HG03354 (cell line): Measurements from ENCODE around the gene KRT2.

Source experiments
- ATAC-seq: cut with Tn5 transposase; IDR thresholded peaks from one replicate; pipeline ENCODE4 v1.9.1; 2021; ENCODE audit warnings: mild to moderate bottlenecking; ENCODE audit not compliant: unreplicated experiment, poor library complexity, severe bottlenecking

KRT2 gene

DNA sequence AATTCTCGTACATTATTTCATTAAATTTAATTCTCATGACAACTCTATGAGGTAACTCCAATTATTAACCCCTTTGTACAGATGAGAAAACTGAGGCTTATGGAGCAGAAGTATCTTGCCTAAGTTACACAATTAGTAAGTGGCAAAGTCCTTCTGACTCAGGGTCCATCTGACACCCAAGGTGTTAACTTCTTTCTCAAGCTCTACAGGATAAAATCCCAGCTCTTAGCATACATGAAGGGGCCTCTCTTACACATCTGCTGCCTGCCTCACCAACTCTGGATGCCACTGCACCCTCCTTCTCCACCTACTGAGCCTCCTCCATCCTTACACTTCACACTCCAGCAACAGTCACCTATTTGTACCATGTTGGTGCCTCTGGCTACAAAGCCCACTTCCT is 46.5 kb downstream of the KRT2 start:
- ATAC-seq = no peak

- no peak for ATAC-seq
These were observed 47.2 kb downstream of the KRT2 start for GRCh38 chr12:52604859-52605258.

DNA sequence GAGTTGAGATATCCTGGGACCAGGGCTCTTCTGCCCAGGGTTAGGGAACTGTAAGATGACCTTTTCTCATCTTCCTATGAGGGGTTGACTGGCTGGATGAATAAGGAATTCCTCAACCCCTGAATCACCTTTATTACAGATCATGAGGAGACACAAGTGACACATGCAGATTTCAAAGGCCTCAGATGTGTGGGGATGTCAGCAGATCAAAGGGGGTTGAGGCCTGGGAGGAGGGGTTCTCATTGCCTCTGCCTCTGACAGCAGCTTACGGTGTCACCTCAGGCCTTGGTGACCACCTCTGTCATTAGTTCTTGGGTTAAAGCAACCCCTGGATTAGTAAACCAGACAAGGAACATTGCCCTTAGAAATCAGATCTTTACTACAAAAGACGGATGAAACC is 48.7 kb downstream of the KRT2 start:
- no peak for ATAC-seq

DNA sequence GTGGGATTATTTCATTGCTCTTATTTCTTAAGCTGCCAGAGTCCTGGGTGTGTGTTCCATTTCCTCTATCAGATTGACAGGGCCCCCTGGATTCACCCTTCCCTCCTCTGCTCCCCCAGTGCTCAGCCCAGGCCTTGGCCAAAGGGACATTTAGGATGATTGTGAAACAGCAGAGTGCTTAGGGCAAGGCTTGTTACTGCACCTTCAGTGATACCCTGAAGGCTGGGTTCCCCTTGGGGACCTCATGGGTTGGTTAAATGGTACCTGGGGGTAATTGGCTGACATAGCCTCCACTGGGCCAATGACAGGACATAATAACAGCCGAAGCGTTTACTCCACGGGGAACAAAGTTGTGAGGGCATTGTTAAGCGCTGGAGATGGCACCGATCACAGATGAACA is 49.5 kb downstream of the KRT2 start:
- ATAC-seq = no peak

GRCh38 chr12:52601671-52602070 is 50.3 kb downstream of the KRT2 start:
- ATAC-seq = no peak

DNA sequence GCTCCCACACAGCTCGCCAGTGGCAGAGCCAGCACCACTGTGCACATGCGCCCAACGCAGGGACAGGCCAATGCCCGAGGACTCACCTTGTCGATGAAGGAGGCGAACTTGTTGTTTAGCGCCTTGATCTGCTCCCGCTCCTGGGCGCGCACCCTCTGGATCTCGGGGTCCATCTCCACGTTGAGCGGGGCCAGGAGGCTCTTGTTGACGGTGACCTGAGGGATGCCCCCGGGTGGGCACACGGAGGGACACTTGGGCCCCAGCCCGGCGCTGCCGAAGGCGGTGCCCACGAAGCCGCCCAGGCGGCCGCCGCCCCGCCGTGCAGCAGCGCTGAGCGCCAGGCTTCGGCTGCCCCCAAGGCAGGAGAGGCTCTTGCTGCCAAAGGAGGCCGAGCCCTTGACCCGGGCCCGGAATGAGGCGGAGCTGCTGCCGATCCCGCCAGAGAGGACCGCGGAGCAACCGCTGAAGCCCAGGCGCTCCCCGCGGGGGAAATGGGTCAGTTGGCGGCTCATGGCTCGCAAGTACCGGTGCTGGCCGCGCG is 51.0 kb downstream of the KRT2 start, which contains the start of gene KRT72:
Gene KRT72 (minus strand): TSS at position 523 of the 541 bp plus-strand sequence. CDS start 11 bp downstream, at position 512.
- ATAC-seq = no peak

- no peak for ATAC-seq
These were observed 51.5 kb downstream of the KRT2 start for GRCh38 chr12:52600475-52600874.

DNA sequence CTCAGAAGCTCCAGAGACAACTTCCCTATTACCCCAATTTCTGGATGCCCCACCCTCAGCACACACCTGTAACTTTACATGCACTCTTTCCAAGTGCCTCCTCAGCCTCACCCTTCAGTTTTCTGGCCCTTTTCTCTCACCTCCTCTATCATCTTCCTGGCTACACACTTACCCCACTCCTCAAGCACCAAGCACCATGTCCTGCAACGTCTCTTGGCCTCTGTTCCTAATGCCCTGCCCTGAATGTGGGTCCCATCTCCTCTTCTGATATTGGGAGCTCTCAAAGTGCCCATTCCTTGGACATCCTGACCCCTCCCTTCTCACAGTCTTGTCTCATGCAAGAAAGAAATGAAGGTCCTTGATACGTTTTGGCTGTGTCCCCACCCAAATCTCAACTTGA is 51.9 kb downstream of the KRT2 start:
- no peak for ATAC-seq

DNA sequence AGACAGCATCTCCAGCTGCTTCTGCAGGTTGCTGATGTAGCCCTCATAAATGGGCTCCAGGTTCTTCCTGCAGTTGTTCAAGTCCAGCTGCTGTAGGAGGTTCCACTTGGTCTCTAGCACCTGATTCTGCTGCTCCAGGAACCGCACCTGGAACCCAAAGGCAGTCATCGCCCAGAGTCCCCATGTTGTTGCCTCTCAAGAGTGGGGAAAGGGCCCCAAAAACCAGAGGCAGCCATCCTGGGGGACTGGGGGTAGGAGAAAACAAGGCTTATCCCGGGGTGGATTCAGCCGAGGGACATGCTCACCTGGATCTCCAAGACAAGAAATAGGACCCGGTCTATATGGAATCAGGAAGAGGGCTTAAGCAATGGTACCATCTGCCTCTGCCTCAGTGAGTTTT is 53.0 kb downstream of the KRT2 start:
- no peak for ATAC-seq
